Choroid plexus epithelial cell (primary cell): Measurements from ENCODE around the gene GMDS.

Experiments used
- DNase-seq: peaks from one replicate; pipeline ENCODE4 v3.0.0-alpha.2; 2010; ENCODE audit warnings: low read depth
- H3K4me3 ChIP-seq: 2 replicates; pipeline ENCODE4 v1.5.1; 2011; ENCODE audit warnings: low read depth, mild to moderate bottlenecking, control low read depth, low read length, moderate library complexity
- CTCF ChIP-seq: conservative IDR thresholded peaks from 2 replicates; pipeline ENCODE4 v1.5.1; 2011; ENCODE audit warnings: low read depth, mild to moderate bottlenecking, control low read depth, inconsistent platforms, low read length, moderate library complexity

Gene GMDS

GRCh38 chr6:1945235-1945832 is 300.1 kb downstream of the GMDS start:
- no peak overlapping the region for H3K4me3 ChIP-seq
- no peak for DNase-seq
- TF ChIP-seq CTCF = no peak

GRCh38 chr6:1942834-1943233 is 302.6 kb downstream of the GMDS start:
- no peak overlapping the region for H3K4me3 ChIP-seq
- no peak for DNase-seq
- TF ChIP-seq CTCF = no peak

GRCh38 chr6:1941534-1941933 is 303.9 kb downstream of the GMDS start:
- TF ChIP-seq CTCF = no peak
- DNase-seq = no peak
- H3K4me3 ChIP-seq = no peak overlapping the region

GRCh38 chr6:1940381-1940780 is 305.0 kb downstream of the GMDS start:
- peak; percentile 74 for DNase-seq
- TF ChIP-seq CTCF = no peak
- H3K4me3 ChIP-seq = no peak overlapping the region

GRCh38 chr6:1933292-1933691 is 312.1 kb downstream of the GMDS start:
- no peak overlapping the region for H3K4me3 ChIP-seq
- TF ChIP-seq CTCF = no peak
- DNase-seq = no peak

- H3K4me3 ChIP-seq = no peak overlapping the region
- DNase-seq = no peak
- TF ChIP-seq CTCF = no peak
Observed at GRCh38 chr6:1931817-1932216, 313.6 kb downstream of the GMDS start.

GRCh38 chr6:1930356-1930755 is 315.0 kb downstream of the GMDS start:
- peak; percentile 37 for DNase-seq
- TF ChIP-seq CTCF = no peak

More at GRCh38 chr6:1930356-1930755, 315.0 kb downstream of the GMDS start:
- H3K4me3 ChIP-seq = no peak overlapping the region
